Sciatic nerve (tissue), 2 donors: ENCODE measurements around the gene SERPINF2. TPM values are rescaled to one million over a fixed set of nuclear protein-coding genes. Genes with fewer than 3 reads are reported as not detected.
"Not testable (repeated sequence)": the region's sequence is repeated elsewhere in the genome, so short reads cannot be mapped to it uniquely, and the experiment has no call there.

ENCODE experiments used
- ATAC-seq: fragments of 200-7000 bp; cut with Tn5 transposase; one replicate; pipeline ENCODE4 v1.9.1; 2020; ENCODE audit warnings: mild to moderate bottlenecking, moderate library complexity
- DNase-seq: peaks from one replicate; pipeline ENCODE4 v3.0.0-alpha.2; 2020; ENCODE audit warnings: low spot score
- intact Hi-C: fragments of 100-400 bp; cut with DNase I; formaldehyde crosslinking; loops from one replicate; pipeline ENCODE4 v1.14.2; 2022
- total RNA-seq: library from RNA; stranded (reverse); fragmentation: NEBNext Ultra II Directional; extraction: Animal tissue kit (Norgen Biotek cat#: 25700); gene quantifications from one replicate; pipeline ENCODE4 v1.2.1, GENCODE V29; 2021
- donor health status: DM: no; HTN: no; CAD: no.
- donor health status: DM: no; HTN: no; CAD: no.

SERPINF2 gene
- total RNA-seq, 1 donor from 2014 or later = 3.2 TPM

- DNase-seq (peak; percentile 96), ATAC-seq (peak; percentile 95)
- intact Hi-C loops = no loop called here
These were observed 12.1 kb upstream of the SERPINF2 start for GRCh38 chr17:1730326-1731193.

GRCh38 chr17:1731194-1731506, 11.5 kb upstream of the SERPINF2 start:
- ATAC-seq = no peak
- intact Hi-C loops = no loop called here
- DNase-seq = no peak

GRCh38 chr17:1732241-1732832, 10.3 kb upstream of the SERPINF2 start:
- ATAC-seq (no peak), DNase-seq (no peak)
- intact Hi-C loops = no loop called here

- intact Hi-C loops = no loop called here
- ATAC-seq = no peak
- no peak for DNase-seq
These were observed 9.8 kb upstream of the SERPINF2 start for GRCh38 chr17:1732833-1733321.

GRCh38 chr17:1733759-1734158, 8.9 kb upstream of the SERPINF2 start:
- ATAC-seq (no peak), DNase-seq (no peak)
- intact Hi-C loops = no loop called here

- ATAC-seq (no peak), DNase-seq (no peak)
- intact Hi-C loops = no loop called here
These were observed 7.3 kb upstream of the SERPINF2 start for GRCh38 chr17:1735418-1735817.

- intact Hi-C loops = no loop called here
- no peak for DNase-seq
- no peak for ATAC-seq
These were observed 6.8 kb upstream of the SERPINF2 start for GRCh38 chr17:1735834-1736347.

- intact Hi-C loops = no loop called here
- peak; percentile 85 for DNase-seq
- ATAC-seq = peak; percentile 52
These were observed 6.1 kb upstream of the SERPINF2 start for GRCh38 chr17:1736348-1737281.

GRCh38 chr17:1737531-1738291, 5.0 kb upstream of the SERPINF2 start:
- ATAC-seq = peak; percentile 22

GRCh38 chr17:1741899-1742298, 772 bp upstream of the SERPINF2 start:
- DNase-seq, intact Hi-C loops, ATAC-seq: not testable (repeated sequence)

More at GRCh38 chr17:1737531-1738291, 5.0 kb upstream of the SERPINF2 start:
- intact Hi-C loops = no loop called here
- no peak for DNase-seq

GRCh38 chr17:1743088-1743439, 393 bp downstream of the SERPINF2 start:
- DNase-seq (no peak), ATAC-seq (no peak)
- intact Hi-C loops = no loop called here

GRCh38 chr17:1744551-1745512, 2.2 kb downstream of the SERPINF2 start:
- no peak for DNase-seq
- intact Hi-C loops = no loop called here
- no peak for ATAC-seq

- intact Hi-C loops = no loop called here
- DNase-seq (no peak), ATAC-seq (no peak)
These were observed 2.9 kb downstream of the SERPINF2 start for GRCh38 chr17:1745513-1746020.

- ATAC-seq (peak; percentile 86), DNase-seq (no peak)
- intact Hi-C loops = no loop called here
These were observed 4.4 kb downstream of the SERPINF2 start for GRCh38 chr17:1746975-1747543.

GRCh38 chr17:1750628-1751027, 8.0 kb downstream of the SERPINF2 start:
- DNase-seq (no peak), ATAC-seq (no peak)
- intact Hi-C loops = no loop called here

- DNase-seq = no peak
- intact Hi-C loops = no loop called here
- peak; percentile 63 for ATAC-seq
These were observed 10.0 kb downstream of the SERPINF2 start for GRCh38 chr17:1752425-1753262.
